Lung (tissue), 12 donors: ENCODE data around the gene SCYGR5. TPM values are rescaled to one million over a fixed set of nuclear protein-coding genes. Genes with fewer than 3 reads are reported as not detected.
A peak's percentile ranks its signal among the peaks of the same experiment; 100 is the strongest.

Experiments
- ATAC-seq: fragments of 200-7000 bp; cut with Tn5 transposase; one replicate; pipeline ENCODE4 v1.9.1; 2020; ENCODE audit warnings: moderate number of reproducible peaks; ENCODE audit not compliant: insufficient read depth, low FRiP score
- DNase-seq, 3 donors: peaks; one replicate each; pipeline ENCODE4 v3.0.0-alpha.2; 2013 to 2017
- H3K27ac ChIP-seq, 2 donors: one replicate each; pipeline ENCODE4 v1.5.1; 2013; ENCODE audit warnings: mild to moderate bottlenecking in 2 of 2, moderate library complexity in 2 of 2, control low read depth in 1 of 2, inconsistent platforms in 1 of 2, low read depth in 1 of 2, low read length in 1 of 2
- H3K27me3 ChIP-seq, 3 donors: one replicate each; pipeline ENCODE4 v1.5.1; 2013; ENCODE audit warnings: low read length in 2 of 3; ENCODE audit not compliant: control insufficient read depth in 3 of 3, insufficient read depth in 3 of 3
- H3K36me3 ChIP-seq, 4 donors: one replicate each; pipeline ENCODE4 v1.5.1; 2013; ENCODE audit warnings: low read length in 4 of 4, mild to moderate bottlenecking in 1 of 4, moderate library complexity in 1 of 4; ENCODE audit not compliant: control insufficient read depth in 4 of 4, insufficient read depth in 4 of 4
- H3K4me1 ChIP-seq, 5 donors: one replicate each; pipeline ENCODE4 v1.5.1; 2013; ENCODE audit warnings: low read length in 5 of 5, mild to moderate bottlenecking in 2 of 5, moderate library complexity in 1 of 5; ENCODE audit not compliant: control insufficient read depth in 5 of 5, insufficient read depth in 5 of 5
- H3K4me3 ChIP-seq: one replicate; pipeline ENCODE4 v1.5.1; 2013; ENCODE audit warnings: mild to moderate bottlenecking, control low read depth, moderate library complexity
- H3K9ac ChIP-seq, 2 donors: one replicate each; pipeline ENCODE4 v1.5.1; 2013; ENCODE audit warnings: low read length in 2 of 2, control low read depth in 1 of 2; ENCODE audit not compliant: insufficient read depth in 1 of 2
- H3K9me3 ChIP-seq, 4 donors: one replicate each; pipeline ENCODE4 v1.5.1; 2013; ENCODE audit warnings: low read length in 3 of 4, mild to moderate bottlenecking in 1 of 4, moderate library complexity in 1 of 4; ENCODE audit not compliant: control insufficient read depth in 4 of 4, insufficient read depth in 3 of 4
- WGBS, 2 donors: extraction: QIAGEN DNeasy Blood & Tissue Kit; methylation state at CpG; one replicate each; pipeline ENCODE4 v1.1.7; 2013; 5-methylcytosine and 5-hydroxymethylcytosine counted together
- polyA plus RNA-seq, 2 donors: library from polyadenylated mRNA; stranded (reverse); fragments of 200-250 nt; gene quantifications; one replicate each; pipeline ENCODE4 v1.2.1, GENCODE V29; 2013
- total RNA-seq, 2 donors: library from RNA; depleted of rRNA in 1 of 2; stranded (reverse); fragments of >200 nt in 1 of 2; gene quantifications; one replicate each; pipeline ENCODE4 v1.2.1, GENCODE V29; 2014 to 2021
- TF ChIP-seq, protein P1 (sequence below): IDR thresholded peaks from 2 replicates; pipeline ENCODE4 v1.5.1; 2012; ENCODE audit warnings: mild to moderate bottlenecking; ENCODE audit errors: control extremely low read depth, extremely low read depth
- donor health status: control.
- donor health status: control.
- donor health status: Bipolar disorder and iron deficiency.
- donor health status: healthy.
- donor health status: DM: yes; HTN: yes; CAD: no.

The SCYGR5 gene
- total and polyA plus RNA-seq, 4 donors = not detected

DNA sequence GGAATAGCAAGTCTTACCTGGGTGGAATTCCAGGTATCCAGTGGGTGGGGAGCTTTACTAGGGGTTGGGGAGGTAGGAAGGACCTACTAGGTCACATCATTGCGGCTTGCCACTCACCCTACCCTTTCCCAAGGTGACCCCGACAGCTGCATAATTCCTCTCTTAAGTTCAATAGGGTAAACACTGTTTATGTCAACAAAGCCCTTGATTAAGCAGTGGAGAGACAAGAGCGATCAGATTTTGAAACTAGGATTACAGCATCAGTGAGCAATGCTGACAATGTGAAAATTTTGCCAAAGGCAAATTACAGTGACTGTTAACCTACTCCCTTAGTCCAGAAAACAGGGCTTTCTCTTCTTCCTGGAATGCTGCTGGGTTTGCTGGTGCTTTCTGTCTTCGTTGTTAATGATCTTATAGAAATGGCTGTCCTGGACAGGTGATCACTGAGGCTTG lies 36.7 kb downstream of the SCYGR5 start:
- TF ChIP-seq, protein P1, sequence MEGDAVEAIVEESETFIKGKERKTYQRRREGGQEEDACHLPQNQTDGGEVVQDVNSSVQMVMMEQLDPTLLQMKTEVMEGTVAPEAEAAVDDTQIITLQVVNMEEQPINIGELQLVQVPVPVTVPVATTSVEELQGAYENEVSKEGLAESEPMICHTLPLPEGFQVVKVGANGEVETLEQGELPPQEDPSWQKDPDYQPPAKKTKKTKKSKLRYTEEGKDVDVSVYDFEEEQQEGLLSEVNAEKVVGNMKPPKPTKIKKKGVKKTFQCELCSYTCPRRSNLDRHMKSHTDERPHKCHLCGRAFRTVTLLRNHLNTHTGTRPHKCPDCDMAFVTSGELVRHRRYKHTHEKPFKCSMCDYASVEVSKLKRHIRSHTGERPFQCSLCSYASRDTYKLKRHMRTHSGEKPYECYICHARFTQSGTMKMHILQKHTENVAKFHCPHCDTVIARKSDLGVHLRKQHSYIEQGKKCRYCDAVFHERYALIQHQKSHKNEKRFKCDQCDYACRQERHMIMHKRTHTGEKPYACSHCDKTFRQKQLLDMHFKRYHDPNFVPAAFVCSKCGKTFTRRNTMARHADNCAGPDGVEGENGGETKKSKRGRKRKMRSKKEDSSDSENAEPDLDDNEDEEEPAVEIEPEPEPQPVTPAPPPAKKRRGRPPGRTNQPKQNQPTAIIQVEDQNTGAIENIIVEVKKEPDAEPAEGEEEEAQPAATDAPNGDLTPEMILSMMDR = no peak
- Histone ChIP-seq H3K9ac (no peak overlapping the region), H3K27ac (peak overlapping the region in 1 of 2 donors; percentile 79), H3K4me3 (no peak overlapping the region), H3K9me3 (peaks cover 0 to 5% (median 0%) of the 10 kb centered on the region in 4 donors), H3K27me3 (no peaks in the 10 kb centered on the region), H3K36me3 (peaks cover 0 to 3% (median 0%) of the 10 kb centered on the region in 4 donors), H3K4me1 (peaks cover 0 to 7% (median 0%) of the 10 kb centered on the region in 5 donors)
- peak; percentile 70 for ATAC-seq
- WGBS, 2 donors = 48 to 75% methylated on average over 4 of the region's 4 CpGs
- peak in 2 of 3 donors; percentile 20 to 44 for DNase-seq

GRCh38 chr2:227703961-227704360 lies 37.4 kb downstream of the SCYGR5 start:
- ATAC-seq (peak; percentile 58), DNase-seq (no peak)
- peaks cover 0 to 5% (median 0%) of the 10 kb centered on the region in 4 donors for H3K9me3 ChIP-seq
- no peaks in the 10 kb centered on the region for H3K27me3 ChIP-seq
- H3K36me3 ChIP-seq = peaks cover 0 to 3% (median 0%) of the 10 kb centered on the region in 4 donors
- peak overlapping the region in 1 of 2 donors; percentile 24 for H3K27ac ChIP-seq
- peaks cover 0 to 7% (median 0%) of the 10 kb centered on the region in 5 donors for H3K4me1 ChIP-seq
- H3K4me3 ChIP-seq = no peak overlapping the region
- H3K9ac ChIP-seq = no peak overlapping the region
- TF ChIP-seq, protein P1 = no peak
- 60 to 79% methylated on average over 3 of the region's 3 CpGs for WGBS, 2 donors

DNA sequence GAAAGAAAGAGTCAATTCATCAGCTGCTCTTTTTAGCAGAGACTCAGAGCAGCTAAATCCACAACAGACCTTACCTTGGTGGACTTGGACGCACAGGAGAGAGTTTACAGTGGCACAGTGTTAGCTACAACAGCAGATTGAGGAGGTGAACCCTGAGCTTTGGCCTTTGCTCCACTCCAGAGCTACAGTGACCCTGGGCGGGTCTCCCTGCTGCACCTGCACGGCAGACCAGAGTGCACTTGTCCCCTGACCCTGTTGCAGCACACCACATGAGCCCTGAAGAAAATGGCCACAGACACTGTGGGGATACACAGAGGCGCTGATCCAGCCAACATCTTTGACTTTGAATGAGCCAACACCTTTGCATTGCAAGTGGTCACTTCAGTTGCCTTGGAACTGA lies 40.3 kb downstream of the SCYGR5 start:
- DNase-seq (no peak), ATAC-seq (no peak)
- H3K4me3 ChIP-seq = no peak overlapping the region
- no peak overlapping the region for H3K27ac ChIP-seq
- H3K9me3 ChIP-seq = no peaks in the 10 kb centered on the region
- H3K27me3 ChIP-seq = no peaks in the 10 kb centered on the region
- H3K9ac ChIP-seq = no peak overlapping the region
- H3K4me1 ChIP-seq = peaks cover 0 to 7% (median 0%) of the 10 kb centered on the region in 5 donors
- TF ChIP-seq, protein P1 = no peak
- 86 to 95% methylated on average over 4 of the region's 4 CpGs for WGBS, 2 donors
- H3K36me3 ChIP-seq = peaks cover 0 to 3% (median 0%) of the 10 kb centered on the region in 4 donors

- H3K4me1 ChIP-seq = peaks cover 0 to 7% (median 0%) of the 10 kb centered on the region in 5 donors
- peaks cover 0 to 3% (median 0%) of the 10 kb centered on the region in 4 donors for H3K36me3 ChIP-seq
- ATAC-seq = no peak
- no peak overlapping the region for H3K27ac ChIP-seq
- no peaks in the 10 kb centered on the region for H3K9me3 ChIP-seq
- WGBS, 2 donors = 90 to 91% methylated on average over 6 of the region's 6 CpGs
- DNase-seq = no peak
- TF ChIP-seq, protein P1 = no peak
- H3K27me3 ChIP-seq = no peaks in the 10 kb centered on the region
- H3K9ac ChIP-seq = no peak overlapping the region
- H3K4me3 ChIP-seq = no peak overlapping the region
These were observed 40.8 kb downstream of the SCYGR5 start for GRCh38 chr2:227707390-227707789.
